ENCODE data around the gene CACNA1E.

CACNA1E gene

GRCh38 chr1:181608948-181609347, 125.6 kb downstream of the CACNA1E start:
- Mint-ChIP-seq H3K4me1 (peaks cover 10% of the 10 kb centered on the region), H3K36me3 (ENCODE audit: low read depth) (no peaks in the 10 kb centered on the region), H3K4me3 (no peak overlapping the region), H3K9me3 (peaks cover 14% of the 10 kb centered on the region), H3K27me3 (ENCODE audit: low read depth, poor library complexity) (peaks cover 21% of the 10 kb centered on the region), H3K27ac (no peak overlapping the region)
- DNase-seq = no peak
- TF ChIP-seq, protein P1, sequence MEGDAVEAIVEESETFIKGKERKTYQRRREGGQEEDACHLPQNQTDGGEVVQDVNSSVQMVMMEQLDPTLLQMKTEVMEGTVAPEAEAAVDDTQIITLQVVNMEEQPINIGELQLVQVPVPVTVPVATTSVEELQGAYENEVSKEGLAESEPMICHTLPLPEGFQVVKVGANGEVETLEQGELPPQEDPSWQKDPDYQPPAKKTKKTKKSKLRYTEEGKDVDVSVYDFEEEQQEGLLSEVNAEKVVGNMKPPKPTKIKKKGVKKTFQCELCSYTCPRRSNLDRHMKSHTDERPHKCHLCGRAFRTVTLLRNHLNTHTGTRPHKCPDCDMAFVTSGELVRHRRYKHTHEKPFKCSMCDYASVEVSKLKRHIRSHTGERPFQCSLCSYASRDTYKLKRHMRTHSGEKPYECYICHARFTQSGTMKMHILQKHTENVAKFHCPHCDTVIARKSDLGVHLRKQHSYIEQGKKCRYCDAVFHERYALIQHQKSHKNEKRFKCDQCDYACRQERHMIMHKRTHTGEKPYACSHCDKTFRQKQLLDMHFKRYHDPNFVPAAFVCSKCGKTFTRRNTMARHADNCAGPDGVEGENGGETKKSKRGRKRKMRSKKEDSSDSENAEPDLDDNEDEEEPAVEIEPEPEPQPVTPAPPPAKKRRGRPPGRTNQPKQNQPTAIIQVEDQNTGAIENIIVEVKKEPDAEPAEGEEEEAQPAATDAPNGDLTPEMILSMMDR (IDR thresholded peaks at IDR 0.05) = no peak

DNA sequence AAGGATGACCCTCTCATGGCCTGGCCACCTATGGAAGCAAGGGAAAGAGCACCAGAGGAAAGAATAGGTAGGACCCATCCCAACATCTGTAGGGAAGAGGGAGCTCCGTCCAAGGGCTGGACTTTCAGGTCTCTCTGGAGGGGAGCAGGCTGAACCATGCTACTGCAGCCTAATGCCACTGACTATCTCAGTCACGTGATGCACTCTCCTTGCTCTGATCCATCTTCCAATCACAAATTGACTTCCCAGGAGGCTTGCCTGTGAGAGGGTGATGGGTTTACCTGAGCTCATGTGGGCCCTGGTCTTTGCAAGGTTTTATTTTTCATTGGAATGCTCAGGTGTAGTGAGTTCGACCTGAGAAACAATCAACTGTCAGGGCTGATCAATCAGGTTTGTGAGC, 128.8 kb downstream of the CACNA1E start:
- H3K27me3 Mint-ChIP-seq (ENCODE audit: low read depth, poor library complexity) = peaks cover 17% of the 10 kb centered on the region
- no peaks in the 10 kb centered on the region for H3K4me1 Mint-ChIP-seq
- TF ChIP-seq, protein P1 (IDR thresholded peaks at IDR 0.05) = no peak
- H3K4me3 Mint-ChIP-seq = no peak overlapping the region
- no peak for DNase-seq
- no peak overlapping the region for H3K27ac Mint-ChIP-seq
- no peaks in the 10 kb centered on the region for H3K36me3 Mint-ChIP-seq (ENCODE audit: low read depth)
- peaks cover 19% of the 10 kb centered on the region for H3K9me3 Mint-ChIP-seq

- Mint-ChIP-seq H3K27me3 (ENCODE audit: low read depth, poor library complexity) (no peaks in the 10 kb centered on the region), H3K4me1 (no peaks in the 10 kb centered on the region), H3K36me3 (ENCODE audit: low read depth) (no peaks in the 10 kb centered on the region), H3K9me3 (peaks cover 8% of the 10 kb centered on the region), H3K27ac (no peak overlapping the region), H3K4me3 (no peak overlapping the region)
- DNase-seq = no peak
- TF ChIP-seq, protein P1 (IDR thresholded peaks at IDR 0.05) = no peak
Measured at GRCh38 chr1:181618559-181618958, 135.2 kb downstream of the CACNA1E start.

GRCh38 chr1:181620183-181620582, 136.9 kb downstream of the CACNA1E start:
- TF ChIP-seq, protein P1 (IDR thresholded peaks at IDR 0.05) = no peak
- Mint-ChIP-seq H3K27me3 (ENCODE audit: low read depth, poor library complexity) (no peaks in the 10 kb centered on the region), H3K4me1 (no peaks in the 10 kb centered on the region), H3K36me3 (ENCODE audit: low read depth) (no peaks in the 10 kb centered on the region), H3K9me3 (no peaks in the 10 kb centered on the region), H3K27ac (no peak overlapping the region), H3K4me3 (no peak overlapping the region)
- DNase-seq = no peak

- Mint-ChIP-seq H3K36me3 (ENCODE audit: low read depth) (no peaks in the 10 kb centered on the region), H3K9me3 (peaks cover 6% of the 10 kb centered on the region), H3K4me1 (no peaks in the 10 kb centered on the region), H3K4me3 (no peak overlapping the region), H3K27ac (no peak overlapping the region), H3K27me3 (ENCODE audit: low read depth, poor library complexity) (no peaks in the 10 kb centered on the region)
- no peak for DNase-seq
- TF ChIP-seq, protein P1 (IDR thresholded peaks at IDR 0.05) = no peak
Measured at GRCh38 chr1:181623850-181624249, 140.5 kb downstream of the CACNA1E start.

DNA sequence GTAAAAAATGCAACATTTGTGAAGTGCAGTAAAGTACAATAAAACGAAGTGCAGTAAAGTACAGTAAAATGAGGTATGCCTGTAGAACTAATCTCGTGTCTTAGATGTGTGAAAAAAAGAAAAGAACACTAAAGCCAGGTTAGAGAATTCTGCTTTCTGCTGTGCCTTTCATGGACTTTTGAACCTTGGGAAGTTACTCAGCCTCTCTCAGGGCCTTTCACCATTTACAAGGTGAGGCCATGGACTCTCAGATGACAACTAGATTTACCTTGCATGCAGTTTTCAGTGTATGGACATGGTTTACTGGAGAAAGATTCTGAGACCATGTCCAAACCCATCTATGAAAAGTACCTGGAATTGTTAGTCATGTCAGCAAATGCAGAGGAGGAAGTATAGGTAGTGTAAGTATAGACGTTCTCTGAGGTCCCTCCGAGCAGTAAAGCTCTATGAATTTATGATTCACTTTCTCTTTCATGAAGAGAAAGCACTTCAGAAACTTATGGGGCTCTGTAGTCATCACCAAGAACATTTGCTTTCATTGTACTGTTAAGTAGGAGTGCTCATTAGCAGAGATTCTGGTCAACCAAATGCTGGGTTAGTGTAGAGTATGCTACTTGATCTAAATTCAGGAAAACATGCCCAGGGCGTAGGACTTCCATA, 143.1 kb downstream of the CACNA1E start:
- Mint-ChIP-seq H3K4me3 (no peak overlapping the region), H3K27me3 (ENCODE audit: low read depth, poor library complexity) (no peaks in the 10 kb centered on the region), H3K9me3 (peaks cover 6% of the 10 kb centered on the region), H3K36me3 (ENCODE audit: low read depth) (no peaks in the 10 kb centered on the region), H3K27ac (no peak overlapping the region), H3K4me1 (peaks cover 2% of the 10 kb centered on the region)
- no peak for DNase-seq
- TF ChIP-seq, protein P1 (IDR thresholded peaks at IDR 0.05) = no peak

All from nephron progenitor cell (in vitro differentiated cells).